ENCODE data around the gene ACRBP. TPM values are rescaled to one million over a fixed set of nuclear protein-coding genes. Genes with fewer than 3 reads are reported as not detected.
A peak's percentile ranks its signal among the peaks of the same experiment; 100 is the strongest.

The ACRBP gene
- total and polyA plus RNA-seq, 11 donors, result 0.32 to 7.2 (median 0.74) TPM; not detected in 1

DNA sequence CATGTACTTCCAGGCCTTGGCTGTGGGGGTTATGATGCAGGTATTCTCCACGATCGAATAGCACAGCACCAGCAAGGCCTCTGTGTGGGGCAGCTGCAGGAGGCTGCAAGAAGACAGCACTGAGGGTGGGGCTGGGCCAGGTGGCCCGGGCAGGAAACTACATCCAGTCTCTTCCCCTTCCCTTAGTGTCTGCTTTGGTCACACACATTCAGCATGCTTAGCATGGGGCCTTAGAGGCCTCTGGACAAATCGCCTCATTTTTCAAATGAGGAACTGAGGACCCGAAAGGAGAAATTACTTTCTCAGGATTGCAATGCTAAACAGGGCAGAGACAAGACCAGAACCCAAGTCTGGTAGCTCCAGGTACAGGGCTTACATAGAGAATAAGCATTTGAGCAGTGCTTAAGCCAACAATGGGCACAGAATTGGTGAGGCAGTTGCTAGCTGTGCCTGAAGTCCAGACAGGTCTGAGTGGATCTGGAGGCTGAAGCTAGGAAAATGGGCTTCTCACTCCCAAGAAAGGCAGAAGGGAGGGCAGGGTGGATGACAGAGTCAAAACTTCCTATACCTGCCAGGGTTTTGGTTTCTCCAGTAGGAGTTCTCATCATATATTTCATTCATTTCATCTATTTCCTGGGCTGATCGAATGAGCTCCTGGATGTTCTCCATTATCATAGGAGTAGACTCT, 3.5 kb downstream of the ACRBP start:
- WGBS, 4 donors, result 80 to 93% (median 85%) methylated on average over 6 of the region's 6 CpGs
- Histone ChIP-seq H3K4me1 (peaks cover 0 to 66% (median 2%) of the 10 kb centered on the region in 12 donors), H3K9me3 (peaks cover 0 to 10% (median 0%) of the 10 kb centered on the region in 12 donors), H3K36me3 (peaks cover 0 to 10% (median 8%) of the 10 kb centered on the region in 9 donors), H3K27ac (peak overlapping the region in 2 of 12 donors; percentile 66 to 91), H3K4me3 (no peak overlapping the region), H3K27me3 (peaks cover 0 to 6% (median 0%) of the 10 kb centered on the region in 9 donors)
- DNase-seq (peak in 2 of 5 donors; percentile 23 to 39), ATAC-seq (peak in 2 of 4 donors; percentile 26 to 45)
- intact Hi-C loops (cut with DNase I), result loop anchor here in 3 of 10 donors (2.0 to 10.0 kb wide), 3 partner anchors 25 to 79 kb away; partner anchors contain the start of gene NOP2 (in 1 of the 3)
- no peak for TF ChIP-seq POLR2A (IDR thresholded peaks at IDR 0.05)
- TF ChIP-seq, protein P1, sequence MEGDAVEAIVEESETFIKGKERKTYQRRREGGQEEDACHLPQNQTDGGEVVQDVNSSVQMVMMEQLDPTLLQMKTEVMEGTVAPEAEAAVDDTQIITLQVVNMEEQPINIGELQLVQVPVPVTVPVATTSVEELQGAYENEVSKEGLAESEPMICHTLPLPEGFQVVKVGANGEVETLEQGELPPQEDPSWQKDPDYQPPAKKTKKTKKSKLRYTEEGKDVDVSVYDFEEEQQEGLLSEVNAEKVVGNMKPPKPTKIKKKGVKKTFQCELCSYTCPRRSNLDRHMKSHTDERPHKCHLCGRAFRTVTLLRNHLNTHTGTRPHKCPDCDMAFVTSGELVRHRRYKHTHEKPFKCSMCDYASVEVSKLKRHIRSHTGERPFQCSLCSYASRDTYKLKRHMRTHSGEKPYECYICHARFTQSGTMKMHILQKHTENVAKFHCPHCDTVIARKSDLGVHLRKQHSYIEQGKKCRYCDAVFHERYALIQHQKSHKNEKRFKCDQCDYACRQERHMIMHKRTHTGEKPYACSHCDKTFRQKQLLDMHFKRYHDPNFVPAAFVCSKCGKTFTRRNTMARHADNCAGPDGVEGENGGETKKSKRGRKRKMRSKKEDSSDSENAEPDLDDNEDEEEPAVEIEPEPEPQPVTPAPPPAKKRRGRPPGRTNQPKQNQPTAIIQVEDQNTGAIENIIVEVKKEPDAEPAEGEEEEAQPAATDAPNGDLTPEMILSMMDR (IDR thresholded peaks at IDR 0.05), result no peak

DNA sequence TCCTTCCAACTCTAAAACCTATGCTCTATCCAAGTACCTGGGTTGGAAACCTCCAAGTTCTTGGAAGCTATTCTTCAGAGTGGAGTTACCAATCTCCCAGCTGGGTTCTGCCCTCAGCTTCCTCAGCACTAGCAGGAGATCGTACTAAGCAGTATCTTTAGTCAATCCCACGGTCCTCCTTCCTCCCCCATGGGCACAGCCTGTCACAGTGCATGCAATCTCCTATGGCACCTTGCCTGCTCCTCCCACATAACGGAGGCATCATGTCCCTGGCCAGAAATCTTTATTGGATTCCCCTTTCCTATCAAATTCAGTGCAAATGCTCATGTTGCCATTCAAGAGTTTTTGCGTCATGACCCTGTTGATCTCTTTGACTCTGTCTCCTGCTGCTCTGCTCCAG, 6.1 kb downstream of the ACRBP start:
- Histone ChIP-seq H3K27me3 (peaks cover 0 to 6% (median 0%) of the 10 kb centered on the region in 9 donors), H3K27ac (no peak overlapping the region), H3K4me3 (no peak overlapping the region), H3K36me3 (no peaks in the 10 kb centered on the region), H3K9me3 (peaks cover 0 to 10% (median 0%) of the 10 kb centered on the region in 12 donors), H3K4me1 (peaks cover 0 to 70% (median 0%) of the 10 kb centered on the region in 12 donors)
- TF ChIP-seq, protein P1 (IDR thresholded peaks at IDR 0.05), result no peak
- no peak for DNase-seq
- 43 to 71% (median 56%) methylated on average over 4 of the region's 4 CpGs for WGBS, 4 donors
- intact Hi-C loops (cut with DNase I), result loop anchor here in 1 of 10 donors (10.0 kb wide), 1 partner anchor 76 kb away; the partner anchor contains the start of gene NOP2
- no peak for ATAC-seq

DNA sequence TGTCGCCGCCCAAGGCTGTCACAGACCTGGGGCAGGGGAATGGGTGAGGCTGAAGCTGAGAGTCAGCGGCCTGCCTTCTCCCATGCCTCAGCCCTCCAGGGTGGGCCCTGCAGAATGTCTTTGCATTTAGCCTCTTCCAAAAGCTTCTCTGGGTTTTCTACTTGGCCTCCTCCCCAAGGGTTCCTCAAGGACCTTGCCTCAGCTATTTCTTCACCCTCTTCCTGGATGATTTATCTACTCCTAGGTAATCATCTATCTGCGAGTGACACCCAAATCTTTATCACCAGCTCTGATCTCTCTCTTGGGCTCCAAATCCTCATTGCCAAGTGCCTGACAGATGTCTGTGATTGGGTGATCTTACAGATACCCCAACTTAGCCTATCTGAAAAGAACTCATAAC, 6.7 kb downstream of the ACRBP start:
- Histone ChIP-seq H3K9me3 (peaks cover 0 to 10% (median 0%) of the 10 kb centered on the region in 12 donors), H3K4me3 (no peak overlapping the region), H3K36me3 (no peaks in the 10 kb centered on the region), H3K4me1 (peaks cover 0 to 74% (median 0%) of the 10 kb centered on the region in 12 donors), H3K27ac (no peak overlapping the region), H3K27me3 (peaks cover 0 to 6% (median 0%) of the 10 kb centered on the region in 9 donors)
- intact Hi-C loops (cut with DNase I), result loop anchor here in 1 of 10 donors (10.0 kb wide), 1 partner anchor 76 kb away; the partner anchor contains the start of gene NOP2
- WGBS, 4 donors, result 79 to 94% (median 92%) methylated on average over 1 to 4 of the region's 4 CpGs
- no peak for DNase-seq
- ATAC-seq, result no peak
- TF ChIP-seq POLR2A (IDR thresholded peaks at IDR 0.05), result no peak
- TF ChIP-seq, protein P1 (IDR thresholded peaks at IDR 0.05), result no peak

DNA sequence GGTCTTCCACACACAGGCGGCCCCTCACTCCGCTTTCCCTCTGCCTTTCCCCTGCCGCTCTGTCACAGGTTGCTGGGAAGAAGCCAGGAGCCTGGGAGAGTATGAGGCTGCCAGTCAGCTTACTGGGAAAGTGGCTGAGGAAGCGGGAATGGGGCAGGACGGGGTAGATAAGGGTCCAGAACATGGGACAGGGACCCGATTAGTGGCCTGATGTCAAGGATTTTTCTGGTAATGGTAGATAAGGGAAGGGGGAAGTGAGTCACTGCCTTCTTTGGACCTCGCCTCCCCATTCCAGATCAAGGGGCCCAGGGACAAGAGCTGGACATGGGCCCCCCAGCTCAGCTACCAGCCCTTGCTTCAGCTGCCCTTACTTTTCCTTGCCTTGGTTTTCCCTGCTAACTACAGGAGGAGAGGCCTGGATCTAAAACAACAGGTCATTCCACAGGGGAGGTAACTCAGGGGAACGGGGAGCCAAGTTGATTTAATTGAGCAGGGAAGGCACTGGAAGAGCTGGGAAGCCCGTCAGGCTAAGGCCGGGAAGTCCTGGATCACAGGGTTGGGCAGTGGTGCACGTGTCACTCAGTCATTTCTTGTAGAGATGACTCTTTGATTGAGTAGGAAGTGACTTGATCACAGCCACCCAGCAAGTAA, 8.0 kb downstream of the ACRBP start:
- Histone ChIP-seq H3K36me3 (no peaks in the 10 kb centered on the region), H3K27me3 (peaks cover 0 to 6% (median 0%) of the 10 kb centered on the region in 9 donors), H3K4me3 (no peak overlapping the region), H3K4me1 (peaks cover 0 to 68% (median 0%) of the 10 kb centered on the region in 12 donors), H3K9me3 (peaks cover 0 to 5% (median 0%) of the 10 kb centered on the region in 12 donors), H3K27ac (peak overlapping the region in 1 of 12 donors; percentile 66)
- WGBS, 4 donors, result 66 to 77% (median 71%) methylated on average over 9 to 11 of the region's 11 CpGs
- ATAC-seq (peak in 1 of 4 donors; percentile 8), DNase-seq (no peak)
- TF ChIP-seq, protein P1 (IDR thresholded peaks at IDR 0.05), result no peak
- TF ChIP-seq POLR2A (IDR thresholded peaks at IDR 0.05), result no peak
- intact Hi-C loops (cut with DNase I), result no loop called here
